Thyroid gland (tissue), 4 donors: ENCODE measurements around the gene RNF126.

Experiments
- POLR2A ChIP-seq, 2 donors: fragments of 450-650 bp; IDR thresholded peaks; one replicate each; pipeline ENCODE4 v1.6.1; 2017; ENCODE audit warnings: antibody characterized with exemption in 2 of 2, mild to moderate bottlenecking in 2 of 2, moderate library complexity in 1 of 2
- TF ChIP-seq, protein P1 (sequence below), 6 experiments: fragments of 200-600 bp in 3 of 6; fragments of 450-650 bp in 3 of 6; sonication (generic) in 3 of 6; IDR thresholded peaks; one replicate each; pipeline ENCODE4 v1.5.1; 2016 to 2019; ENCODE audit warnings: antibody characterized with exemption in 6 of 6, mild to moderate bottlenecking in 2 of 6, inconsistent platforms in 1 of 6, moderate library complexity in 1 of 6

DNA sequence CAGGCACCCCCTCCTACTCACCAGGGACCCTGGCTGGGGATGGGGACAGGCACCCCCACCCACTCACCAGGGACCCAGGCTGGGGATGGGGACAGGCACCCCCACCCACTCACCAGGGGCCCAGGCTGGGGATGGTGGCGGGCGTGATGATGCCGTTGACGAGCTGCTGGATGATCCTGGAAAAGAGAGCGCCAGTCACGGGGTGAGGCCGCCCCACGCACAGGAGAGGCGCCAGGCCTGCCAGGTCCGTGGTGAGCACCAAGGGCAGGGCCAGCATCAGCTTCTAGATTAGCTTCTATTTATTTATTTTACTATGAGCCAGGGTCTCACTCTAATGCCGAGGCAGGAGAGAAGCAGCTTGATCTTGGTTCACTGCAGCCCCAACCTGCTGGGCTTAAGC, 12.9 kb downstream of the RNF126 start:
- TF ChIP-seq, protein P1, sequence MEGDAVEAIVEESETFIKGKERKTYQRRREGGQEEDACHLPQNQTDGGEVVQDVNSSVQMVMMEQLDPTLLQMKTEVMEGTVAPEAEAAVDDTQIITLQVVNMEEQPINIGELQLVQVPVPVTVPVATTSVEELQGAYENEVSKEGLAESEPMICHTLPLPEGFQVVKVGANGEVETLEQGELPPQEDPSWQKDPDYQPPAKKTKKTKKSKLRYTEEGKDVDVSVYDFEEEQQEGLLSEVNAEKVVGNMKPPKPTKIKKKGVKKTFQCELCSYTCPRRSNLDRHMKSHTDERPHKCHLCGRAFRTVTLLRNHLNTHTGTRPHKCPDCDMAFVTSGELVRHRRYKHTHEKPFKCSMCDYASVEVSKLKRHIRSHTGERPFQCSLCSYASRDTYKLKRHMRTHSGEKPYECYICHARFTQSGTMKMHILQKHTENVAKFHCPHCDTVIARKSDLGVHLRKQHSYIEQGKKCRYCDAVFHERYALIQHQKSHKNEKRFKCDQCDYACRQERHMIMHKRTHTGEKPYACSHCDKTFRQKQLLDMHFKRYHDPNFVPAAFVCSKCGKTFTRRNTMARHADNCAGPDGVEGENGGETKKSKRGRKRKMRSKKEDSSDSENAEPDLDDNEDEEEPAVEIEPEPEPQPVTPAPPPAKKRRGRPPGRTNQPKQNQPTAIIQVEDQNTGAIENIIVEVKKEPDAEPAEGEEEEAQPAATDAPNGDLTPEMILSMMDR (IDR thresholded peaks at IDR 0.05) = no peak
- no peak for TF ChIP-seq POLR2A (IDR thresholded peaks at IDR 0.05)
